SK-N-SH (cell line): Measurements from ENCODE around the gene NCKAP5. TPM values are rescaled to one million over a fixed set of nuclear protein-coding genes. Genes with fewer than 3 reads are reported as not detected.

Source experiments
- CTCF ChIA-PET: fragments of 300-600, 350-600 bp; formaldehyde crosslinking; extraction: SDS; loops from one replicate; lab custom pipeline; 2021; lab: Yijun Ruan, JAX
- POLR2A ChIA-PET: fragments of 350-600 bp; sonication (Branson Sonifier 250); formaldehyde crosslinking; extraction: SDS; loops from one replicate; lab custom pipeline; 2020; ENCODE audit warnings: antibody characterized with exemption, inconsistent platforms; lab: Yijun Ruan, JAX
- DNase-seq: peaks from one replicate; pipeline ENCODE4 v3.0.0; 2012
- H2AFZ ChIP-seq: fragments of 200-600 bp; sonication (generic); 2 replicates; pipeline ENCODE4 v1.8.1; 2016; ENCODE audit warnings: antibody characterized with exemption, mild to moderate bottlenecking, low read depth
- H3F3A ChIP-seq: fragments of 200-600 bp; sonication (generic); replicated peaks from 2 replicates; pipeline ENCODE3; 2016; ENCODE audit warnings: antibody characterized with exemption, mild to moderate bottlenecking; ENCODE audit not compliant: insufficient read depth
- H3K27ac ChIP-seq, 2 experiments: fragments of 200-500 bp in 1 of 2; fragments of 200-600 bp in 1 of 2; sonication (Bioruptor generic) in 1 of 2; sonication (generic), shearing (Covaris generic) in 1 of 2; 2 replicates each; pipeline versions ENCODE4 v1.5.1 to v1.6.1; 2014 to 2016; ENCODE audit warnings: low read depth in 2 of 2, inconsistent platforms in 1 of 2, low read length in 1 of 2, mild to moderate bottlenecking in 1 of 2, mixed read lengths in 1 of 2
- H3K27me3 ChIP-seq: fragments of 200-600 bp; sonication (generic), shearing (Covaris generic); 2 replicates; pipeline ENCODE4 v1.6.1; 2016; ENCODE audit warnings: mixed run types; ENCODE audit not compliant: insufficient read depth
- H3K36me3 ChIP-seq, 2 experiments: fragments of 200-500 bp in 1 of 2; fragments of 200-600 bp in 1 of 2; sonication (Bioruptor generic) in 1 of 2; sonication (generic) in 1 of 2; replicated peaks in 1 of 2; 2 replicates each; pipeline versions ENCODE3 to v1.5.1; 2014 to 2016; ENCODE audit warnings: low read length in 1 of 2, mild to moderate bottlenecking in 1 of 2; ENCODE audit not compliant: insufficient read depth in 2 of 2, control insufficient read depth in 1 of 2
- H3K4me1 ChIP-seq, 2 experiments: fragments of 200-500 bp in 1 of 2; fragments of 200-600 bp in 1 of 2; sonication (Bioruptor generic) in 1 of 2; sonication (generic), shearing (Covaris generic) in 1 of 2; 2 replicates each; pipeline versions ENCODE4 v1.5.1 to v1.6.1; 2014 to 2016; ENCODE audit warnings: low read depth in 1 of 2, low read length in 1 of 2, mixed run types in 1 of 2; ENCODE audit not compliant: insufficient read depth in 2 of 2, control insufficient read depth in 1 of 2
- H3K4me2 ChIP-seq: fragments of 200-600 bp; sonication (generic), shearing (Covaris generic); 2 replicates; pipeline ENCODE4 v1.6.1; 2017; ENCODE audit warnings: mixed run types
- H3K4me3 ChIP-seq, 2 experiments: fragments of 200-500 bp in 1 of 2; fragments of 200-600 bp in 1 of 2; sonication (Bioruptor generic) in 1 of 2; sonication (generic), shearing (Covaris generic) in 1 of 2; 2 replicates each; pipeline versions ENCODE4 v1.5.1 to v1.8.1; 2014 to 2016; ENCODE audit warnings: low read depth in 2 of 2, inconsistent platforms in 1 of 2, low read length in 1 of 2, mild to moderate bottlenecking in 1 of 2, mixed read lengths in 1 of 2, moderate library complexity in 1 of 2
- H3K79me2 ChIP-seq: fragments of 200-600 bp; sonication (generic); 2 replicates; pipeline ENCODE4 v1.8.1; 2017; ENCODE audit warnings: mild to moderate bottlenecking; ENCODE audit not compliant: insufficient read depth
- H3K9ac ChIP-seq: fragments of 200-600 bp; sonication (generic); 2 replicates; pipeline ENCODE4 v1.6.1; 2017; ENCODE audit warnings: mixed run types
- H3K9me2 ChIP-seq: fragments of 200-600 bp; sonication (generic); 2 replicates; pipeline ENCODE4 v1.6.1; 2017; ENCODE audit warnings: mixed run types
- H3K9me3 ChIP-seq: fragments of 200-600 bp; sonication (generic); 2 replicates; pipeline ENCODE4 v1.6.1; 2017; ENCODE audit warnings: mixed run types, mild to moderate bottlenecking, moderate library complexity
- H4K20me1 ChIP-seq: fragments of 200-600 bp; sonication (generic); 2 replicates; pipeline ENCODE4 v1.6.1; 2017; ENCODE audit warnings: mild to moderate bottlenecking, mixed run types; ENCODE audit not compliant: insufficient read depth
- CHD2 ChIP-seq: fragments of 150-350 bp; IDR thresholded peaks from 2 replicates; pipeline ENCODE4 v1.6.1; 2018; ENCODE audit warnings: low read length; ENCODE audit not compliant: partially characterized antibody
- EP300 ChIP-seq, 2 experiments: IDR thresholded peaks; 2 replicates each; pipeline versions ENCODE4 v1.4.0 to v1.6.1; 2012; ENCODE audit warnings: borderline replicate concordance in 1 of 2, low read depth in 1 of 2, low read length in 1 of 2
- EZH2phosphoT487 ChIP-seq: fragments of 200-600 bp; sonication (generic); IDR thresholded peaks from 2 replicates; pipeline ENCODE4 v1.6.1; 2017; ENCODE audit warnings: low read depth, mixed run types, mild to moderate bottlenecking, antibody characterized with exemption, moderate library complexity, borderline replicate concordance
- FOSL2 ChIP-seq: IDR thresholded peaks from 2 replicates; pipeline ENCODE4 v1.4.0; 2012; ENCODE audit warnings: low read depth, mild to moderate bottlenecking, moderate library complexity, borderline replicate concordance
- FOXJ3 ChIP-seq: sonication (generic); formaldehyde crosslinking; IDR thresholded peaks from 2 replicates; pipeline ENCODE4 v1.5.1; 2020; ENCODE audit warnings: mild to moderate bottlenecking, missing genetic modification reagents
- FOXM1 ChIP-seq: IDR thresholded peaks from 2 replicates; pipeline ENCODE4 v1.4.0; 2012; ENCODE audit warnings: low read depth, mild to moderate bottlenecking
- GABPA ChIP-seq: IDR thresholded peaks from 2 replicates; pipeline ENCODE4 v1.4.0; 2012; ENCODE audit warnings: low read depth, mild to moderate bottlenecking
- MXI1 ChIP-seq: IDR thresholded peaks from 2 replicates; pipeline ENCODE4 v1.6.1; 2012; ENCODE audit warnings: mild to moderate bottlenecking, low read depth, low read length, improper control_type of control experiment
- NRF1 ChIP-seq: IDR thresholded peaks from 2 replicates; pipeline ENCODE4 v1.6.1; 2012; ENCODE audit warnings: low read depth, mild to moderate bottlenecking, low read length
- POLR2AphosphoS5 ChIP-seq: IDR thresholded peaks from 2 replicates; pipeline ENCODE4 v1.6.1; 2012; ENCODE audit warnings: low read depth, low read length
- RAD21 ChIP-seq: IDR thresholded peaks from 2 replicates; pipeline ENCODE4 v1.6.1; 2012; ENCODE audit warnings: mild to moderate bottlenecking, low read length
- RFX5 ChIP-seq: IDR thresholded peaks from 2 replicates; pipeline ENCODE4 v1.6.1; 2012; ENCODE audit warnings: mild to moderate bottlenecking, improper control_type of control experiment, low read length
- SMC3 ChIP-seq: IDR thresholded peaks from 2 replicates; pipeline ENCODE4 v1.6.1; 2012; ENCODE audit warnings: low read depth, low read length, improper control_type of control experiment
- TAF1 ChIP-seq: IDR thresholded peaks from 2 replicates; pipeline ENCODE4 v1.6.1; 2012; ENCODE audit warnings: low read depth, mild to moderate bottlenecking, low read length, moderate library complexity, borderline replicate concordance
- TEAD4 ChIP-seq: IDR thresholded peaks from 2 replicates; pipeline ENCODE4 v1.4.0; 2012; ENCODE audit warnings: mild to moderate bottlenecking, borderline replicate concordance; ENCODE audit not compliant: insufficient read depth
- WGBS: methylation state at CpG from one replicate; pipeline ENCODE4 v1.1.6; 2017; ENCODE audit warnings: low lambda C conversion rate; 5-methylcytosine and 5-hydroxymethylcytosine counted together
- polyA plus RNA-seq, 3 experiments: library from polyadenylated mRNA; depleted of rRNA; stranded (reverse); fragments of >200 nt; gene quantifications; 2 replicates each; pipeline ENCODE4 v1.2.3, GENCODE V29; 2012
- TF ChIP-seq, protein P1 (sequence below): fragments of 200-600 bp; sonication (generic); IDR thresholded peaks from 2 replicates; pipeline ENCODE4 v1.6.1; 2017; ENCODE audit warnings: antibody characterized with exemption, mild to moderate bottlenecking, moderate library complexity
- TF ChIP-seq, protein P2 (sequence below): fragments of 150-350 bp; IDR thresholded peaks from 2 replicates; pipeline ENCODE4 v1.6.1; 2016; ENCODE audit warnings: mild to moderate bottlenecking, low read depth, low read length
- TF ChIP-seq, protein P3 (sequence below): IDR thresholded peaks from 2 replicates; pipeline ENCODE4 v1.4.0; 2012; ENCODE audit warnings: low read depth, borderline replicate concordance
- TF ChIP-seq, protein P4 (sequence below): IDR thresholded peaks from 2 replicates; pipeline ENCODE4 v1.4.0; 2012; ENCODE audit warnings: low read depth, borderline replicate concordance

The NCKAP5 gene
- polyA plus RNA-seq, 1 of the 3 experiments (the other 2 are of a cell fraction) = 0.02 TPM

DNA sequence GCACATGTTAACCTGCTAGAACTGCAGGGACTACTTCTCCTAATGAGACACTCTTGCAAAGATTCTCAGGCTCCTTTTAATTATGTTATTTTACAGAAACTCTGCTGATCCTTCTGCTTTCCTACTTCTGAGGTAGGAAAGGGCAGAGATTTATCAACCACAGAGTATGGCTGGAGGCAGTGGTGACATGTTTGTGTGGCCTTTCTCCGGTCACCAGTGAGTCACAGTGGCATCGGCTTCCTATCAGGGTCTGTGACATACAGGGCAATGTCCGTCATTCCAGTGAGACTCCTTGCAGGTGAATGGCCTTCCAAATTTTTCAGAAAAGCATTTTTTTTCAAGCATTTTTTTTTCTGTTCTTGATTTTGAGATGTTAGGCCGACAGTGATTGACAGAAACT lies 717.6 kb downstream of the NCKAP5 start:
- no peaks in the 10 kb centered on the region for H3F3A ChIP-seq
- H3K27ac ChIP-seq = no peak overlapping the region
- TF ChIP-seq, protein P1, sequence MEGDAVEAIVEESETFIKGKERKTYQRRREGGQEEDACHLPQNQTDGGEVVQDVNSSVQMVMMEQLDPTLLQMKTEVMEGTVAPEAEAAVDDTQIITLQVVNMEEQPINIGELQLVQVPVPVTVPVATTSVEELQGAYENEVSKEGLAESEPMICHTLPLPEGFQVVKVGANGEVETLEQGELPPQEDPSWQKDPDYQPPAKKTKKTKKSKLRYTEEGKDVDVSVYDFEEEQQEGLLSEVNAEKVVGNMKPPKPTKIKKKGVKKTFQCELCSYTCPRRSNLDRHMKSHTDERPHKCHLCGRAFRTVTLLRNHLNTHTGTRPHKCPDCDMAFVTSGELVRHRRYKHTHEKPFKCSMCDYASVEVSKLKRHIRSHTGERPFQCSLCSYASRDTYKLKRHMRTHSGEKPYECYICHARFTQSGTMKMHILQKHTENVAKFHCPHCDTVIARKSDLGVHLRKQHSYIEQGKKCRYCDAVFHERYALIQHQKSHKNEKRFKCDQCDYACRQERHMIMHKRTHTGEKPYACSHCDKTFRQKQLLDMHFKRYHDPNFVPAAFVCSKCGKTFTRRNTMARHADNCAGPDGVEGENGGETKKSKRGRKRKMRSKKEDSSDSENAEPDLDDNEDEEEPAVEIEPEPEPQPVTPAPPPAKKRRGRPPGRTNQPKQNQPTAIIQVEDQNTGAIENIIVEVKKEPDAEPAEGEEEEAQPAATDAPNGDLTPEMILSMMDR = no peak
- TF ChIP-seq, protein P2, sequence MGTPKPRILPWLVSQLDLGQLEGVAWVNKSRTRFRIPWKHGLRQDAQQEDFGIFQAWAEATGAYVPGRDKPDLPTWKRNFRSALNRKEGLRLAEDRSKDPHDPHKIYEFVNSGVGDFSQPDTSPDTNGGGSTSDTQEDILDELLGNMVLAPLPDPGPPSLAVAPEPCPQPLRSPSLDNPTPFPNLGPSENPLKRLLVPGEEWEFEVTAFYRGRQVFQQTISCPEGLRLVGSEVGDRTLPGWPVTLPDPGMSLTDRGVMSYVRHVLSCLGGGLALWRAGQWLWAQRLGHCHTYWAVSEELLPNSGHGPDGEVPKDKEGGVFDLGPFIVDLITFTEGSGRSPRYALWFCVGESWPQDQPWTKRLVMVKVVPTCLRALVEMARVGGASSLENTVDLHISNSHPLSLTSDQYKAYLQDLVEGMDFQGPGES = no peak
- TF ChIP-seq RAD21 (no peak), FOXJ3 (no peak), RFX5 (no peak), SMC3 (no peak), MXI1 (no peak), TEAD4 (no peak), CHD2 (no peak), NRF1 (no peak), FOSL2 (no peak), POLR2AphosphoS5 (no peak), FOXM1 (no peak), TAF1 (no peak), EZH2phosphoT487 (no peak), GABPA (no peak), EP300 (IDR thresholded peaks at IDR 0.05; ENCODE audit: borderline replicate concordance in 1 of 2, low read depth in 1 of 2, low read length in 1 of 2) (no peak)
- TF ChIP-seq, protein P3, sequence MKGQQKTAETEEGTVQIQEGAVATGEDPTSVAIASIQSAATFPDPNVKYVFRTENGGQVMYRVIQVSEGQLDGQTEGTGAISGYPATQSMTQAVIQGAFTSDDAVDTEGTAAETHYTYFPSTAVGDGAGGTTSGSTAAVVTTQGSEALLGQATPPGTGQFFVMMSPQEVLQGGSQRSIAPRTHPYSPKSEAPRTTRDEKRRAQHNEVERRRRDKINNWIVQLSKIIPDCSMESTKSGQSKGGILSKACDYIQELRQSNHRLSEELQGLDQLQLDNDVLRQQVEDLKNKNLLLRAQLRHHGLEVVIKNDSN = no peak
- TF ChIP-seq, protein P4, sequence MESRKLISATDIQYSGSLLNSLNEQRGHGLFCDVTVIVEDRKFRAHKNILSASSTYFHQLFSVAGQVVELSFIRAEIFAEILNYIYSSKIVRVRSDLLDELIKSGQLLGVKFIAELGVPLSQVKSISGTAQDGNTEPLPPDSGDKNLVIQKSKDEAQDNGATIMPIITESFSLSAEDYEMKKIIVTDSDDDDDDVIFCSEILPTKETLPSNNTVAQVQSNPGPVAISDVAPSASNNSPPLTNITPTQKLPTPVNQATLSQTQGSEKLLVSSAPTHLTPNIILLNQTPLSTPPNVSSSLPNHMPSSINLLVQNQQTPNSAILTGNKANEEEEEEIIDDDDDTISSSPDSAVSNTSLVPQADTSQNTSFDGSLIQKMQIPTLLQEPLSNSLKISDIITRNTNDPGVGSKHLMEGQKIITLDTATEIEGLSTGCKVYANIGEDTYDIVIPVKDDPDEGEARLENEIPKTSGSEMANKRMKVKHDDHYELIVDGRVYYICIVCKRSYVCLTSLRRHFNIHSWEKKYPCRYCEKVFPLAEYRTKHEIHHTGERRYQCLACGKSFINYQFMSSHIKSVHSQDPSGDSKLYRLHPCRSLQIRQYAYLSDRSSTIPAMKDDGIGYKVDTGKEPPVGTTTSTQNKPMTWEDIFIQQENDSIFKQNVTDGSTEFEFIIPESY = no peak
- no peaks in the 10 kb centered on the region for H3K27me3 ChIP-seq
- H3K4me2 ChIP-seq = no peak overlapping the region
- no peak for DNase-seq
- no peaks in the 10 kb centered on the region for H3K9me3 ChIP-seq
- no peaks in the 10 kb centered on the region for H3K9me2 ChIP-seq
- H3K36me3 ChIP-seq = no peaks in the 10 kb centered on the region
- no peaks in the 10 kb centered on the region for H3K79me2 ChIP-seq
- no peak overlapping the region for H3K9ac ChIP-seq
- POLR2A ChIA-PET = no interaction called here
- no peaks in the 10 kb centered on the region for H4K20me1 ChIP-seq
- no peaks in the 10 kb centered on the region; a peak in 1 of 4 replicates for H3K4me1 ChIP-seq
- 73% methylated on average over 4 of the region's 4 CpGs for WGBS
- CTCF ChIA-PET = no interaction called here
- H2AFZ ChIP-seq = no peak overlapping the region
- H3K4me3 ChIP-seq = no peak overlapping the region
